Suprapubic skin (tissue), 4 donors: ENCODE data around the gene USP2.

ENCODE experiments used
- EP300 ChIP-seq: sonication (generic); formaldehyde crosslinking; IDR thresholded peaks from one replicate; pipeline ENCODE4 v1.6.1; 2017; ENCODE audit warnings: antibody characterized with exemption
- POLR2A ChIP-seq, 2 donors: fragments of 450-650 bp; IDR thresholded peaks; one replicate each; pipeline ENCODE4 v1.6.1; 2017; ENCODE audit warnings: antibody characterized with exemption in 2 of 2, mild to moderate bottlenecking in 2 of 2, moderate library complexity in 2 of 2
- POLR2AphosphoS5 ChIP-seq, 3 donors: sonication (generic); formaldehyde crosslinking; IDR thresholded peaks; one replicate each; pipeline ENCODE4 v1.6.1; 2017; ENCODE audit warnings: antibody characterized with exemption in 3 of 3
- TF ChIP-seq, protein P1 (sequence below), 2 donors: fragments of 200-600 bp in 1 of 2; fragments of 450-650 bp in 1 of 2; sonication (generic) in 1 of 2; IDR thresholded peaks; one replicate each; pipeline ENCODE4 v1.5.1; 2016 to 2019; ENCODE audit warnings: antibody characterized with exemption in 2 of 2, mild to moderate bottlenecking in 1 of 2, moderate library complexity in 1 of 2

DNA sequence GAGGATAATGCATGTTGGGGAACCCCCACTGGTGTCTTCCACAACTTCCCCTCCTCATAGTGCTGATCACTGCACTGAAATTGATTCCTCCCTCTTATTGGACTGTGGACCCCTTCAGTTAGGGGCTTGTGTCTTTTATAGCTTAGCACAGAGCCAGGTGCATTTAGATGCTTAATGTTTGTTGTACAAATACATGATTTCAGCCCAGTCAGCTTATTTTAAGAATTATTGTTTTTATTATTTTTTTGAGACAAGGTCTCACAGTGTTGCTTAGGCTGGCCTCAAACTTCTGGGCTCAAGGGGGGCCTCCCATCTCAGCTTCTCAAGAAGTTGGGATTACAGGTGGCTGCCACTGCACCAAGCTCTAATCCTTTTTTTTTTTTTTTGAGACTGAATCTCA is 33.2 kb upstream of the USP2 start:
- TF ChIP-seq, protein P1, sequence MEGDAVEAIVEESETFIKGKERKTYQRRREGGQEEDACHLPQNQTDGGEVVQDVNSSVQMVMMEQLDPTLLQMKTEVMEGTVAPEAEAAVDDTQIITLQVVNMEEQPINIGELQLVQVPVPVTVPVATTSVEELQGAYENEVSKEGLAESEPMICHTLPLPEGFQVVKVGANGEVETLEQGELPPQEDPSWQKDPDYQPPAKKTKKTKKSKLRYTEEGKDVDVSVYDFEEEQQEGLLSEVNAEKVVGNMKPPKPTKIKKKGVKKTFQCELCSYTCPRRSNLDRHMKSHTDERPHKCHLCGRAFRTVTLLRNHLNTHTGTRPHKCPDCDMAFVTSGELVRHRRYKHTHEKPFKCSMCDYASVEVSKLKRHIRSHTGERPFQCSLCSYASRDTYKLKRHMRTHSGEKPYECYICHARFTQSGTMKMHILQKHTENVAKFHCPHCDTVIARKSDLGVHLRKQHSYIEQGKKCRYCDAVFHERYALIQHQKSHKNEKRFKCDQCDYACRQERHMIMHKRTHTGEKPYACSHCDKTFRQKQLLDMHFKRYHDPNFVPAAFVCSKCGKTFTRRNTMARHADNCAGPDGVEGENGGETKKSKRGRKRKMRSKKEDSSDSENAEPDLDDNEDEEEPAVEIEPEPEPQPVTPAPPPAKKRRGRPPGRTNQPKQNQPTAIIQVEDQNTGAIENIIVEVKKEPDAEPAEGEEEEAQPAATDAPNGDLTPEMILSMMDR (IDR thresholded peaks at IDR 0.05), result no peak
- TF ChIP-seq EP300 (no peak), POLR2A (IDR thresholded peaks at IDR 0.05) (no peak), POLR2AphosphoS5 (IDR thresholded peaks at IDR 0.05) (no peak)
